Measurements from ENCODE around the gene PCBP3. TPM values are rescaled to one million over a fixed set of nuclear protein-coding genes. Genes with fewer than 3 reads are reported as not detected.

Gene PCBP3
- total and polyA plus RNA-seq, 10 of the 15 experiments (the other 5 are each of a cell fraction or from before 2014, with no cell fraction given) = 0.09 to 1.3 (median 0.46) TPM; not detected in 3

DNA sequence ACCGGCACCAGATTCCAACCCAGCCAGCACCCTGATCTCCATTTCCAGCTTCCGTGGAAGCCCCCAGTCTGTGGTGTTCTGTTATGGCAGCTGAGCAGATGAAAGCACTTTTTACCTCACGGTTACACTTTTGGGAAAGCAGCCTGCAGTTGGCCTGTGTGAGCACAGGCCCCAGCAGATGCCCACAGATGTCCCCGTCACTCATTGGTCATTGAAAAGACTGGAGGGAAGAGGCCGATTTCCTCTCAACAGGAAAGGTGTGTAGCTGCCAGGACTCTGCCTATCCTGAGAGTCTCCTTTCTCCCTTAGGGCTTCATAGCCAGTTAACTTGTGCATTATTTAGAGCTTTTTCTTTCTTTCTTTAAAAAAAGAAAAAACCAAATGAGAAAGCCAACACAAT, 123.0 kb downstream of the PCBP3 start:
- intact Hi-C loops (cut with micrococcal nuclease; ENCODE audit: unreplicated experiment) = no loop called here
- RAD21 ChIA-PET (ENCODE audit: unreplicated experiment) = no interaction called here
- TF ChIP-seq, protein P1, sequence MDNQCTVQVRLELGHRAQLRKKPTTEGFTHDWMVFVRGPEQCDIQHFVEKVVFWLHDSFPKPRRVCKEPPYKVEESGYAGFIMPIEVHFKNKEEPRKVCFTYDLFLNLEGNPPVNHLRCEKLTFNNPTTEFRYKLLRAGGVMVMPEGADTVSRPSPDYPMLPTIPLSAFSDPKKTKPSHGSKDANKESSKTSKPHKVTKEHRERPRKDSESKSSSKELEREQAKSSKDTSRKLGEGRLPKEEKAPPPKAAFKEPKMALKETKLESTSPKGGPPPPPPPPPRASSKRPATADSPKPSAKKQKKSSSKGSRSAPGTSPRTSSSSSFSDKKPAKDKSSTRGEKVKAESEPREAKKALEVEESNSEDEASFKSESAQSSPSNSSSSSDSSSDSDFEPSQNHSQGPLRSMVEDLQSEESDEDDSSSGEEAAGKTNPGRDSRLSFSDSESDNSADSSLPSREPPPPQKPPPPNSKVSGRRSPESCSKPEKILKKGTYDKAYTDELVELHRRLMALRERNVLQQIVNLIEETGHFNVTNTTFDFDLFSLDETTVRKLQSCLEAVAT (IDR thresholded peaks at IDR 0.05) = no peak
- no peak for TF ChIP-seq HDAC2 (IDR thresholded peaks at IDR 0.05)
- no peak for TF ChIP-seq MEF2A (IDR thresholded peaks at IDR 0.05; ENCODE audit: insufficient read depth, low read depth, low read length)
- TF ChIP-seq, protein P2, sequence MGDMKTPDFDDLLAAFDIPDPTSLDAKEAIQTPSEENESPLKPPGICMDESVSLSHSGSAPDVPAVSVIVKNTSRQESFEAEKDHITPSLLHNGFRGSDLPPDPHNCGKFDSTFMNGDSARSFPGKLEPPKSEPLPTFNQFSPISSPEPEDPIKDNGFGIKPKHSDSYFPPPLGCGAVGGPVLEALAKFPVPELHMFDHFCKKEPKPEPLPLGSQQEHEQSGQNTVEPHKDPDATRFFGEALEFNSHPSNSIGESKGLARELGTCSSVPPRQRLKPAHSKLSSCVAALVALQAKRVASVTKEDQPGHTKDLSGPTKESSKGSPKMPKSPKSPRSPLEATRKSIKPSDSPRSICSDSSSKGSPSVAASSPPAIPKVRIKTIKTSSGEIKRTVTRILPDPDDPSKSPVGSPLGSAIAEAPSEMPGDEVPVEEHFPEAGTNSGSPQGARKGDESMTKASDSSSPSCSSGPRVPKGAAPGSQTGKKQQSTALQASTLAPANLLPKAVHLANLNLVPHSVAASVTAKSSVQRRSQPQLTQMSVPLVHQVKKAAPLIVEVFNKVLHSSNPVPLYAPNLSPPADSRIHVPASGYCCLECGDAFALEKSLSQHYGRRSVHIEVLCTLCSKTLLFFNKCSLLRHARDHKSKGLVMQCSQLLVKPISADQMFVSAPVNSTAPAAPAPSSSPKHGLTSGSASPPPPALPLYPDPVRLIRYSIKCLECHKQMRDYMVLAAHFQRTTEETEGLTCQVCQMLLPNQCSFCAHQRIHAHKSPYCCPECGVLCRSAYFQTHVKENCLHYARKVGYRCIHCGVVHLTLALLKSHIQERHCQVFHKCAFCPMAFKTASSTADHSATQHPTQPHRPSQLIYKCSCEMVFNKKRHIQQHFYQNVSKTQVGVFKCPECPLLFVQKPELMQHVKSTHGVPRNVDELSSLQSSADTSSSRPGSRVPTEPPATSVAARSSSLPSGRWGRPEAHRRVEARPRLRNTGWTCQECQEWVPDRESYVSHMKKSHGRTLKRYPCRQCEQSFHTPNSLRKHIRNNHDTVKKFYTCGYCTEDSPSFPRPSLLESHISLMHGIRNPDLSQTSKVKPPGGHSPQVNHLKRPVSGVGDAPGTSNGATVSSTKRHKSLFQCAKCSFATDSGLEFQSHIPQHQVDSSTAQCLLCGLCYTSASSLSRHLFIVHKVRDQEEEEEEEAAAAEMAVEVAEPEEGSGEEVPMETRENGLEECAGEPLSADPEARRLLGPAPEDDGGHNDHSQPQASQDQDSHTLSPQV (IDR thresholded peaks at IDR 0.05) = no peak
- TF ChIP-seq, protein P3, sequence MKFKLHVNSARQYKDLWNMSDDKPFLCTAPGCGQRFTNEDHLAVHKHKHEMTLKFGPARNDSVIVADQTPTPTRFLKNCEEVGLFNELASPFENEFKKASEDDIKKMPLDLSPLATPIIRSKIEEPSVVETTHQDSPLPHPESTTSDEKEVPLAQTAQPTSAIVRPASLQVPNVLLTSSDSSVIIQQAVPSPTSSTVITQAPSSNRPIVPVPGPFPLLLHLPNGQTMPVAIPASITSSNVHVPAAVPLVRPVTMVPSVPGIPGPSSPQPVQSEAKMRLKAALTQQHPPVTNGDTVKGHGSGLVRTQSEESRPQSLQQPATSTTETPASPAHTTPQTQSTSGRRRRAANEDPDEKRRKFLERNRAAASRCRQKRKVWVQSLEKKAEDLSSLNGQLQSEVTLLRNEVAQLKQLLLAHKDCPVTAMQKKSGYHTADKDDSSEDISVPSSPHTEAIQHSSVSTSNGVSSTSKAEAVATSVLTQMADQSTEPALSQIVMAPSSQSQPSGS (IDR thresholded peaks at IDR 0.05; ENCODE audit: low read length) = no peak
- TF ChIP-seq NR2C1 (IDR thresholded peaks at IDR 0.05) = no peak
- TF ChIP-seq NFXL1 (IDR thresholded peaks at IDR 0.05; ENCODE audit: borderline replicate concordance) = no peak
- TF ChIP-seq HDGF (IDR thresholded peaks at IDR 0.05) = no peak
- TF ChIP-seq IRF5 (IDR thresholded peaks at IDR 0.05; ENCODE audit: borderline replicate concordance) = no peak
- TF ChIP-seq ZNF687 (IDR thresholded peaks at IDR 0.05) = no peak
- TF ChIP-seq FOS (IDR thresholded peaks at IDR 0.05; ENCODE audit: borderline replicate concordance, extremely low read depth, insufficient read length) = no peak

More for the DNA sequence above, 123.0 kb downstream of the PCBP3 start:
- ChIA-PET POLR2A (no interaction called here), CTCF (no interaction called here), SMC1A (ENCODE audit: uncharacterized antibody, unreplicated experiment) (no interaction called here)
- Histone ChIP-seq H3K9me3 (replicated peaks; ENCODE audit: control insufficient read depth, insufficient read depth, low read length) (no peaks in the 10 kb centered on the region), H3K79me2 (ENCODE audit: control insufficient read depth, insufficient read depth, low read length) (no peaks in the 10 kb centered on the region), H3K4me3 (no peak overlapping the region), H2AFZ (ENCODE audit: control insufficient read depth, low read depth, low read length) (no peak overlapping the region), H4K20me1 (ENCODE audit: control insufficient read depth, insufficient read depth) (no peaks in the 10 kb centered on the region), H3K4me1 (ENCODE audit: control insufficient read depth, insufficient read depth, low read length) (no peaks in the 10 kb centered on the region), H3K27ac (ENCODE audit: control insufficient read depth, insufficient read depth) (no peak overlapping the region), H3K27me3 (replicated peaks in 1 of 2; ENCODE audit: control insufficient read depth in 2 of 2, insufficient read depth in 2 of 2, low read length in 1 of 2) (no peaks in the 10 kb centered on the region), H3K36me3 (ENCODE audit: control insufficient read depth in 2 of 2, insufficient read depth in 2 of 2, low read length in 1 of 2) (no peaks in the 10 kb centered on the region), H3K9ac (ENCODE audit: control insufficient read depth, insufficient read depth, low read length) (no peak overlapping the region), H3K4me2 (ENCODE audit: control insufficient read depth, insufficient read depth) (no peak overlapping the region)
- FAIRE-seq = no peak
- WGBS (ENCODE audit: insufficient coverage, insufficient replicate concordance, low lambda C conversion rate, missing lambda C conversion rate) = 90% methylated on average over 5 of the region's 5 CpGs
- no peak for ATAC-seq
- BruUV-seq (replicated peaks) = no TSS peak
- in situ Hi-C loops (cut with MboI) = no loop called here
- DNase-seq (ENCODE audit: low read depth, low spot score) = no peak

Measured in GM12878 (cell line).